GM18505 (cell line): ENCODE results near the gene SLX4IP.

Experiments used
- ATAC-seq: cut with Tn5 transposase; IDR thresholded peaks from one replicate; pipeline ENCODE4 v1.9.1; 2021; ENCODE audit not compliant: unreplicated experiment
- POLR2A ChIP-seq: IDR thresholded peaks from 4 replicates; pipeline ENCODE4 v1.6.1; 2011; ENCODE audit warnings: borderline replicate concordance; ENCODE audit not compliant: insufficient read depth, insufficient read length; ENCODE audit errors: extremely low read depth

The SLX4IP gene

DNA sequence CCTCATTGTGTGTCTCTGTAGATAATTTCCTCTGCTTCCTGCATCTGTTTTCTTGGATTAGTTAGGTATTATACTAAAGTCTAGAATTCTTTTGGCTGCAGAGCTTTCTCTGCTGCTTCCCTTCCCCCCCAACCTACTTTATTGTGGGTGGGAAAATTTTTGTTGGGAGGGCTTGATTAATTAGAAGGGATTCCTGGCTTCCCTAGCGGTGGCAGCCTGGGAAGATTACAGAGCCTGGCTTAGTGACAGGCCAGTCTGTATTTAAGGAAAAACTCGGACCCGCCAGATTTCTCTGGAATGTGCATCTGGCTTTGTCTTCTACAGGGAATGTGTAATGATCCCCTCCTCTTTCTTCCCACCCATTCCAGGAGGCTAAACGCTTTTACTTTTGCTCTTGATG, 31.2 kb downstream of the SLX4IP start:
- TF ChIP-seq POLR2A = no peak
- ATAC-seq = no peak

DNA sequence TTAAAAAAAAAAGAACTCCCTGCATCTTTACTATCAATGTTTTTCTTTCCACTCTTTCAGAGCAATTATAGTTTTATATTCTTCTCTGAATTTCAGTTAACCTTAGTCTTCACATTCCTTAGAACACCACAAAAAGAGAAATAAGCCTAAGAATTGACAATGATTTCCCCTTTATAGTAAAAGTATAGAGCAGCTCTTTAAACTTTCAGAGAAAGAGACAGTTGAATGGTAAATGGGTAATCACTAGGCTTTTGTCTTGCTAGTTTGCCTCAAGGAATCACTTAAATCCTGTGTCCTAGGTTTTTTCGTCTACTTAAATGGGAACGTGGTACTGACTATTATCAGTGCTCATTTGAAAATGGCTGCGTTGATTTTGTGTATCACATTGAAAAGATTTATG, 31.8 kb downstream of the SLX4IP start:
- ATAC-seq = no peak
- no peak for TF ChIP-seq POLR2A

- no peak for TF ChIP-seq POLR2A
- no peak for ATAC-seq
Measured at GRCh38 chr20:10467681-10468339, 32.7 kb downstream of the SLX4IP start.

DNA sequence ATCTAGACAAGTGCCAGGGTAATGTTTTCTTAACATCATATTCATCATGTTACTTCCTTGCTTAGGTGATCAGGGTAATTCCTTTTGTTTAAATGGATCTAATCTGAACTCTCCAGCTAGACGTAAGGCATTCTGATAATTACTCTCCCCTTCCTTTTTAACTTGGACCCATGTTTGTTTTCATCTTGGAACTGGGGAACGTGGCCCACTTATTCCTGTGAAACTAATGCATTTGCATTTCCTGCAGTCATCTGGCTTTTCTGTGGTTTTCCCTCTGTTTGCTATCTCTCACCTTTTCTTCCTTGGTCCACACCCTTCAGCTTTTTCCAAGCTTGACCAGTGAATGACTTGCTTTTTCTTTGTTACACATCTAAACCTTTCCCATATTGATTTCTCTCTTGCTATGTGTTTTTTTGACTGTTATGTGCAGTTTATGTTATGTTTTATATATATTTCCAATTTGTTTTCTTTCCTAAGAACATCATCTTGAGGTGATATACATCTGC, 33.3 kb downstream of the SLX4IP start:
- ATAC-seq = no peak
- TF ChIP-seq POLR2A = no peak

DNA sequence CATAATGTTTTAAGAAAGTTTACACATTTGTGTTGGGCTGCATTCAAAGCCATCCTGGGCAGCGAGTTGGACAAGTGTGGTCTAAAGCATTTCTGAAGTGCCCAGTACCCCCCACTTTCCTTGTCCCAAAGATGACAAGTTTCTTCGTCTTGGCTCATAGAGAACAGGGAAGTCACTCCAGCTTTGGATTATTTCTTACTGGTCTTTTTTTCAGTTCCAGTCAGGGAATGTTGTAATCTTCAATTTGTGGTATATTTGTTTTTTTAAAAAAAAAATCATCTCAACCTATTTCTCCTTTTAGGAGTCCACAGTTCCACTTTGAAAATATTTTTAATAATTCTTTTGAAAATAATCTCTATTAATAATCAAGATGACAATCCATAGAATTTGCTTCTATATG, 34.0 kb downstream of the SLX4IP start:
- TF ChIP-seq POLR2A = no peak
- no peak for ATAC-seq

GRCh38 chr20:10469599-10469998, 34.5 kb downstream of the SLX4IP start:
- TF ChIP-seq POLR2A = no peak

GRCh38 chr20:10470276-10470675, 35.2 kb downstream of the SLX4IP start:
- ATAC-seq = no peak
- TF ChIP-seq POLR2A = no peak

More at GRCh38 chr20:10469599-10469998, 34.5 kb downstream of the SLX4IP start:
- ATAC-seq = no peak

GRCh38 chr20:10472871-10473270, 37.8 kb downstream of the SLX4IP start:
- no peak for ATAC-seq
- TF ChIP-seq POLR2A = no peak

DNA sequence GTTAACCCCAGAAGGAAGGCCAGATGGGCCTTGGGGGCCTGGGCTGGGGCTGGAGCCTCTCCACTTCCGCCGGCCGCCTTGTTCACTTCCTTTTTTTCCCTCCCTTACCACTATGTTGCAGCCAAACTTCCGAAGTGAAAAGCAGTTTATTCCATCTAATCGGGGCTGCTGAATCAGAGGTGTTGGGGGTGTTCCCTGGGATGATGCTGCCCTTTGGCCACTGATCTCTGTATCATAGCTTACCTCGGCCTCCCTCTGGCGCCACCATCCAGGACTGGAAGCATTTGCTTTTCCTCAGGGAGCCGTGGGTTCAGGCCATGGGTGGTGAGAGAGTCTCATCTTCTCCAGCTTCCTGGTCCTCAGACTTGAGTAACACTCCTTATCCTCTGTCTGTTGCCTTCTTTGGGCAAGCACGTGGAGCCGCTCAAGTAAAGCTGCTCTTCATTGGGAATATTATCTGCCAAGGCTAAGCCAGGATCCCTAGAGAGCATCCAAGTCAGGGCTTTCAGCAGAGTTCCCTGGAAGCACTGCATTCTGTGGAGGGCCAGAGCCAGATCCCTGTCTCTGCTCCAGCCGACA, 39.6 kb downstream of the SLX4IP start:
- no peak for TF ChIP-seq POLR2A
- ATAC-seq = no peak

GRCh38 chr20:10475225-10475624, 40.1 kb downstream of the SLX4IP start:
- no peak for TF ChIP-seq POLR2A
- no peak for ATAC-seq

- peak; percentile 77 for ATAC-seq
- TF ChIP-seq POLR2A = no peak
Measured at GRCh38 chr20:10476319-10476724, 41.2 kb downstream of the SLX4IP start.

DNA sequence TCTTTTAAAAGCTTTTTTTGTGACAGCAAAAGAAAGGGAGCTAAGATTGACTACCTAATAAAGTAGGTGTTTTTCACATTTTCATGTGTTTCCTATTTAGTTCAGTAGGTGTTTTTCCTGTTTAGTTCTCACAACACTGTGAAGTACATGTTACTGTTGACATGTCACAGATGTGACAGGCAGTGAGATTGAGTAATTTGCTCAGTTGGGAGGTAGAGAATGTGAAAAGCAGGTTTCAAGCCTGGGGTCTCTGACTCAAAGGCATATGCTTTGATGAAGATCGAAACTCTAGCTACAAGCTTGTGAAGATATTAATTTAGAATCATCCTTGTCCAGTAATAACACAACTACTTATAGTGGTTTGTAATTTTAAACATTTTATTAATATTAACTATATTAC, 43.1 kb downstream of the SLX4IP start:
- TF ChIP-seq POLR2A = no peak
- ATAC-seq = peak; percentile 72

- ATAC-seq = no peak
- no peak for TF ChIP-seq POLR2A
Measured at GRCh38 chr20:10478930-10479329, 43.8 kb downstream of the SLX4IP start.

DNA sequence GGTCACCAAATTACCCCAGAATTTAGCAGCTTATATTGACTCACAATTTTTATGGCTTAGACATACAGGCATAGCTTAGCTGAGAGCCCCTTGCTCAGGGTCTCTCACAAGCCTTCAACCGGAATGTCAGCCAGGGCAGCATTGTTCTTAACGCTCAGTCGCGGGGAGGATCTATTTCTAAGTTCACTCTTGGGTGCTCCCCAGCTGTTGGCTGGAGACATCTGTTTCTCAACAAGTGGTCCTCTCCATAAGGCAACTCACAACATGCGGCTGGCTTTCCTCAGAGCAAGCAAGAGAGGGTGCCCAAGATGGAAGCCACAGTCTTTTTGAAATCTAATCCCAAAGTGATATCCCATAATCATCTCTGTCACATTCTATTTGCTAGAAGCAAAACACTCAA, 46.6 kb downstream of the SLX4IP start:
- ATAC-seq = no peak
- TF ChIP-seq POLR2A = no peak

GRCh38 chr20:10483691-10484090, 48.6 kb downstream of the SLX4IP start:
- ATAC-seq = no peak
- TF ChIP-seq POLR2A = no peak
